Epithelial cell of esophagus (primary cell): ENCODE data around the gene UBE3D.

Experiments
- DNase-seq: peaks from one replicate; pipeline ENCODE4 v3.0.0; 2010; ENCODE audit warnings: low read depth
- H3K4me3 ChIP-seq: 2 replicates; pipeline ENCODE4 v1.5.1; 2011; ENCODE audit warnings: mild to moderate bottlenecking, low read length, control low read depth
- CTCF ChIP-seq: IDR thresholded peaks from 2 replicates; pipeline ENCODE4 v1.5.1; 2011; ENCODE audit warnings: low read depth, mild to moderate bottlenecking, low read length, control low read depth, inconsistent platforms; ENCODE audit not compliant: insufficient read depth; ENCODE audit errors: missing control alignments

The UBE3D gene, protein sequence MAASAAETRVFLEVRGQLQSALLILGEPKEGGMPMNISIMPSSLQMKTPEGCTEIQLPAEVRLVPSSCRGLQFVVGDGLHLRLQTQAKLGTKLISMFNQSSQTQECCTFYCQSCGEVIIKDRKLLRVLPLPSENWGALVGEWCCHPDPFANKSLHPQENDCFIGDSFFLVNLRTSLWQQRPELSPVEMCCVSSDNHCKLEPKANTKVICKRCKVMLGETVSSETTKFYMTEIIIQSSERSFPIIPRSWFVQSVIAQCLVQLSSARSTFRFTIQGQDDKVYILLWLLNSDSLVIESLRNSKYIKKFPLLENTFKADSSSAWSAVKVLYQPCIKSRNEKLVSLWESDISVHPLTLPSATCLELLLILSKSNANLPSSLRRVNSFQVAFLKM

DNA sequence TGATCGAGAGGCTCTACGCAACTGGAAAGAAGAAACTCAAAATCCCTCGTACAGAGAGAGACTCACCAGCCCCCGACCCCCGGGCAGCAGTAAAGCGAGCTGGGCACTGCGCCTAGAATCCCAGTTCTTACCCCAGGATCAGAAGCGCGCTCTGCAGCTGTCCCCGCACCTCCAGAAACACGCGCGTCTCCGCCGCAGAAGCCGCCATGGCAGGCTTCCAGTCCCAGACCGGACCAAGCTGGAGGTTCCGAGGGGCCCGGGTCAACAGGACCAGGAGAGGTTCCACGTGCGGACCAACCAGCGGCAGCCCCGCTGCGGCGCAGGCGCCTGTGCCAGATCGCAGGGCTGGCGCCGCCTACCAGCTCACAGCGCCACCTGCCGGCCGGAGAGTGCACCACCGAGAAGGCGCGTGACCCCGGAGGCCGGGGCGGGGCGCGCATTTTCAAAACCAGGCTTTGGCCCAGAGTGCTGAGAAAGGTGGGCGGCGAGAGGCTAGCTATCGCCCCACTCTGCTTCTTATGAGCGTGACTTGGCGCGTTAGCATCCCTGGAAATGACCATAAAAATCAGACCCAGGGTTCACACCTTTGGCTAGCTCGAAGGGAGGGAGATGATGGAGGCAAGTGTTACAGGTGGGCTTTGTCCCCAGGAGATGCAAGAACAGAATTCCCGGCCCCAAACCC is at the start of gene UBE3D:
TSS of gene UBE3D (minus strand) at position 331 of the 682 bp plus-strand sequence. CDS start at position 208, 123 bp downstream.
- peak within 1 kb of the TSS; percentile 90 for H3K4me3 ChIP-seq
- peak; percentile 84 for DNase-seq
- TF ChIP-seq CTCF: peak; percentile 67

DNA sequence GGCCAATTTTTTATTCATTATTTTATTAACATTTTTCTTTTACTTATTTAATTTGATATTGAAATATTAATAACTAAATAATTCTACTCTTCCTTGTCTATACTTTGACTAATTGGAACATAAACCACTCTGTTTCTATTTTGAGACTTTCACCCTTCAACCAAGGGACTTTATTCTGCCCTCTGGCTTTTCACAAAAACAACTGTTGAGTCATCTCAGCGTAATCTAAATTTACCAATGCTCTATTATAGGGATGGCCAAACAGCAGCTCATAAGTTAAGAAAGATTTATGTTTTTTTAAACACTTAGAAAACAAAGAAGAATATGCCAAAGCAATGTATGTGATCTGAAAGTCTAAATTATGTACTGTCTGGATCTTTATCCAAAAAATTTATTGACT is 48.5 kb upstream of the UBE3D start:
- peak; percentile 23 for DNase-seq
- no peak for TF ChIP-seq CTCF
- no peak overlapping the region for H3K4me3 ChIP-seq

- no peak for DNase-seq
- TF ChIP-seq CTCF: no peak
- H3K4me3 ChIP-seq: no peak overlapping the region
Measured at GRCh38 chr6:83113258-83113657, 47.6 kb upstream of the UBE3D start.

GRCh38 chr6:83108378-83108777 is 42.7 kb upstream of the UBE3D start:
- no peak for DNase-seq
- no peak overlapping the region for H3K4me3 ChIP-seq
- no peak for TF ChIP-seq CTCF

DNA sequence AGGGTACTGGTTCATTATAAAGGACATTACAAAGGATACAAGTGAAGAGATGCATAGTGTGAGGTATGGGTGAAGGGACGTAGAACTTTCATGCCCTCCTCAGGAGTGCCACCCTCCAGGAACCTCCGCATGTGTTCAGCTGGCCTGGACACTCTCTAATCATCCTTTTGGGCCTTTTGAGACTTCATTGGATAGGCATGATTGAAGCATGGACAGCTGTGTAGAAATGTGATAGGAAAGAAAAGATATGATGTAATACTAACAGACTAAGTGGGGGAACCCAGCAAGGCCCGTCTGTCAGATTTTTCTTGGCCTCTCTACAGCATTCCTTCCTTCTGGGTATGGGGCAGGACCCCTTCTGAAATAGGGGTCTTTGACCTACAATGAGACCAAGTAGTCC is 32.9 kb upstream of the UBE3D start:
- no peak overlapping the region for H3K4me3 ChIP-seq
- DNase-seq: no peak
- no peak for TF ChIP-seq CTCF

DNA sequence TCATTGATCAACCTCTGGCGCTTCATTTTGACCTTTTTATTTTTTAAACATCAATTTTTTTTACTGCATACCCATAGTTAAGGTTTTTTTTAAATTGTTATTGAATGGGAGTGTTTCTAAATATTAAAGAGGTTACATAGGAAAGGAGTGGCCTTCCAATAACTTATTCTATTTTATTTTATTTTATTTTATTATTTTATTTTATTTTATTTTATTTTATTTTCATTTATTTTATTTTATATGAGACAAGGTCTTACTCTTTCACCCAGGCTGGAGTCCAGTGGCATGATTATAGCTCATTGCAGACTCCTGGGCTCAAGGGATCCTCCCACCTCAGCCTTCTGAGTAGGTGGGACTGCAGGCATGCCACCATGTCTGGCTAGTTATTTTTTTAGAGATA is 32.0 kb upstream of the UBE3D start:
- no peak for DNase-seq
- H3K4me3 ChIP-seq: no peak overlapping the region
- no peak for TF ChIP-seq CTCF
